Measurements from ENCODE around the gene BPIFA3. TPM values are rescaled to one million over a fixed set of nuclear protein-coding genes. Genes with fewer than 3 reads are reported as not detected.

Gene BPIFA3
- total and polyA plus RNA-seq, 2 of the 8 experiments (the other 6 are each of a cell fraction or from before 2014, with no cell fraction given), result not detected

DNA sequence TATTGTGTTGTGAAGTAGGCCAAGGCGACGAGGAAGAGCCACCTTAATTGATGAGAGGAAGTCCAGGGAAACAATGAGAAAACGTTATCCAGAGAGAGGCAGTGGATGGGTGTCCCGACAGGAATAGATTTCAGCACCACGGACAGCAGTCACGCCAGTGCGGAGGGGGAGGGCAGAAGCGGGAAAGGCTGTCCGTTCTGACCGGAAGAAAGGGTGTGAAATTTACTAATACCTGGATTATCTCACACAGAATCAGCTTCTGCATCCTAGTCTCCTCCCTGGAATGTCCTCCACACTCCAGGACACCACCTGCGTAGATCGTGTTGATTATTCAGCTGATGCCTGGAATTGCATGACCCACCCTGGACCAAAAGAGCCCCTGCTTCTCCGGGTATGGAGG lies 7.4 kb upstream of the BPIFA3 start (continued):
- TF ChIP-seq JUND (IDR thresholded peaks at IDR 0.05; ENCODE audit: low read length), result no peak
- TF ChIP-seq SUZ12 (IDR thresholded peaks at IDR 0.05; ENCODE audit: low read length), result no peak
- no peak for TF ChIP-seq CEBPB (IDR thresholded peaks at IDR 0.05; ENCODE audit: low read depth, low read length)
- TF ChIP-seq SAP30 (IDR thresholded peaks at IDR 0.05; ENCODE audit: insufficient read depth, insufficient replicate concordance, low read length), result peak; percentile 45
- TF ChIP-seq SIRT6 (IDR thresholded peaks at IDR 0.05; ENCODE audit: low read length), result no peak
- no peak for TF ChIP-seq ZNF274 (IDR thresholded peaks at IDR 0.05; ENCODE audit: borderline replicate concordance, extremely low read depth, low read length)

Data from H1 (cell line).